Glomerular visceral epithelial cell (primary cell): ENCODE measurements around the gene ENHO.

ENCODE experiments used
- DNase-seq: peaks from one replicate; pipeline ENCODE4 v3.0.0-alpha.2; 2016; ENCODE audit errors: extremely low spot score

Gene ENHO

DNA sequence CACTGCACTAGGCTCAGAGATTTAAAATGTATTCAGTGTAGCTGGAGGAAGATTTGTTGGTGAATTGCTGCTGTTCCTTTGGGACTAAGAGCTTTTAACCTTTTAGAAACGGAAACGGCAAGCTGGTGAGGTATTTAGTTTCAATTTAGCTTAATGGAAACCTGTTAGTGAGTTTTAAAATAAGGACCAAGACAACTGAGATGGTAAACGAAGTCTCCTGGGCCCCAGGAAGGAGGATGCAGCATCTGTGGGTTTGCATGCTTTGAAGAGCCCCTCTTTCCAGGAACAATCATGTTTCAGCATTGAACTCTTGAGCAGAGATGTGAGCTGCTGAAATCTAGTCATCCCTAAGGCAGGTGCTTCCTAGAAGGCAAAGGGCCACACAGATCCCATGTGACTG, 47.7 kb downstream of the ENHO start:
- no peak for DNase-seq
